ENCODE data around the gene CRAT.

CRAT gene

GRCh38 chr9:129108805-129109536 is 1.6 kb downstream of the CRAT start:
- no peak for DNase-seq

- no peak for DNase-seq
Observed at GRCh38 chr9:129108083-129108804, 2.3 kb downstream of the CRAT start.

- no peak for DNase-seq
Observed at GRCh38 chr9:129107651-129108050, 2.9 kb downstream of the CRAT start.

GRCh38 chr9:129105857-129106694 is 4.5 kb downstream of the CRAT start:
- DNase-seq: no peak

GRCh38 chr9:129104051-129104450 is 6.5 kb downstream of the CRAT start:
- DNase-seq: no peak

- no peak for DNase-seq
Observed at GRCh38 chr9:129103595-129103965, 7.0 kb downstream of the CRAT start.

- DNase-seq: no peak
Observed at GRCh38 chr9:129102791-129103594, 7.6 kb downstream of the CRAT start.

- no peak for DNase-seq
Observed at GRCh38 chr9:129102095-129102525, 8.5 kb downstream of the CRAT start.

GRCh38 chr9:129101279-129101678 is 9.3 kb downstream of the CRAT start:
- no peak for DNase-seq

GRCh38 chr9:129100383-129101169 is 10.0 kb downstream of the CRAT start:
- no peak for DNase-seq

- no peak for DNase-seq
Observed at GRCh38 chr9:129098328-129098727, 12.3 kb downstream of the CRAT start.

GRCh38 chr9:129097671-129098306 is 12.8 kb downstream of the CRAT start:
- no peak for DNase-seq

GRCh38 chr9:129095908-129096307 is 14.7 kb downstream of the CRAT start:
- no peak for DNase-seq

- DNase-seq: no peak
Observed at GRCh38 chr9:129095170-129095667, 15.4 kb downstream of the CRAT start.

- DNase-seq: no peak
Observed at GRCh38 chr9:129094387-129095169, 16.0 kb downstream of the CRAT start.

GRCh38 chr9:129093602-129094386 is 16.8 kb downstream of the CRAT start:
- DNase-seq: no peak

- DNase-seq: no peak
Observed at GRCh38 chr9:129089246-129089645, 21.3 kb downstream of the CRAT start.

- no peak for DNase-seq
Observed at GRCh38 chr9:129084087-129084486, 26.5 kb downstream of the CRAT start.

GRCh38 chr9:129081388-129081904 is 29.1 kb downstream of the CRAT start:
- DNase-seq: peak; percentile 36

Measured in NCI-H2227 treated with DMSO at 0.1 percent for 48 hours (cell line).